AG09319 (cell line): ENCODE data around the gene TBC1D5.

Experiments
- DNase-seq: peaks from one replicate; pipeline ENCODE4 v3.0.0-alpha.2; 2010; ENCODE audit warnings: low read depth; ENCODE audit errors: extremely low read depth
- TF ChIP-seq, protein P1 (sequence below): IDR thresholded peaks from 2 replicates; pipeline ENCODE4 v1.5.1; 2011; ENCODE audit warnings: low read depth, mild to moderate bottlenecking, inconsistent platforms, low read length, moderate library complexity

TBC1D5 gene

DNA sequence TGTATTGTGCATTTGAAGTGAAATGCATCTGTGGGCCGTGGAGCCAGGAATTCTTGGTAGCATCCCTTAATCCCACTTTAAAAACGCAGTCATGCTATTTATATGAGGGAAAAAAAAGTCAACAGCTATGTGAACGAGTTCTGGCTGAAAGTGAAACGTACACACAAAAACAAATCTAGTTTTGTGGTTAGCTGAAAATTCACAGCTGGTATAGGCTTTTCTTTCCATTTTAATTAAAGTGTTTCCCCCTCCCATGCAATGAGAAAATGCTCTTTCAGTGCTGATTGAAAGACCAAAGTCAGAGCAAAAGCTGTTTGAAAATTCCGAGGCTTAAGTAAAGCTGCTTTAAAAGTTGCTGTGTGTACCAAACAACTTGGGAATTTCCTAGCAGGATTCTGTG, 560.3 kb downstream of the TBC1D5 start:
- TF ChIP-seq, protein P1, sequence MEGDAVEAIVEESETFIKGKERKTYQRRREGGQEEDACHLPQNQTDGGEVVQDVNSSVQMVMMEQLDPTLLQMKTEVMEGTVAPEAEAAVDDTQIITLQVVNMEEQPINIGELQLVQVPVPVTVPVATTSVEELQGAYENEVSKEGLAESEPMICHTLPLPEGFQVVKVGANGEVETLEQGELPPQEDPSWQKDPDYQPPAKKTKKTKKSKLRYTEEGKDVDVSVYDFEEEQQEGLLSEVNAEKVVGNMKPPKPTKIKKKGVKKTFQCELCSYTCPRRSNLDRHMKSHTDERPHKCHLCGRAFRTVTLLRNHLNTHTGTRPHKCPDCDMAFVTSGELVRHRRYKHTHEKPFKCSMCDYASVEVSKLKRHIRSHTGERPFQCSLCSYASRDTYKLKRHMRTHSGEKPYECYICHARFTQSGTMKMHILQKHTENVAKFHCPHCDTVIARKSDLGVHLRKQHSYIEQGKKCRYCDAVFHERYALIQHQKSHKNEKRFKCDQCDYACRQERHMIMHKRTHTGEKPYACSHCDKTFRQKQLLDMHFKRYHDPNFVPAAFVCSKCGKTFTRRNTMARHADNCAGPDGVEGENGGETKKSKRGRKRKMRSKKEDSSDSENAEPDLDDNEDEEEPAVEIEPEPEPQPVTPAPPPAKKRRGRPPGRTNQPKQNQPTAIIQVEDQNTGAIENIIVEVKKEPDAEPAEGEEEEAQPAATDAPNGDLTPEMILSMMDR: no peak
- DNase-seq: no peak

DNA sequence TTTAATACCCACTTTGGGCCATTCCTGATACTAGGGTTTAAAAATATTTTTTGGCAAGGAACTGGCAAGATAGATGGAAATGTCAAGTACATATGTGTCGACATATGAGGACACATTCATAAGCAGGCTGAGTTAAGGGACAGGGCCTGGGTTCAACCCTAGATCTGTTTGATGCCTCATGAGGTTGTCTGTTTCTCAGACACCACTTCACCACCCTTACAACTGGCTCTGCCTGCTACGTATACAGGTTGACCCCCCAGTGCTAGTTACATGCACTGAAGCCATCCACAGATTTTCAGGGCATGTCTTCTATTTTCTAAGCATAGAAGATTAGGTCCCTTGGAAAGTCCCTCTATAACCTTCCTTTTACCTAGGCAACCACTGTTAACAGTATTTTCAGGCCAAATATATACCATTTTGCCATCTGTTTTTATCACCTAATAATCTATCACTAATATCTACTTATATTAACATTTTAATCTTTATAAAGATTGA, 561.0 kb downstream of the TBC1D5 start:
- no peak for DNase-seq
- TF ChIP-seq, protein P1: no peak

DNA sequence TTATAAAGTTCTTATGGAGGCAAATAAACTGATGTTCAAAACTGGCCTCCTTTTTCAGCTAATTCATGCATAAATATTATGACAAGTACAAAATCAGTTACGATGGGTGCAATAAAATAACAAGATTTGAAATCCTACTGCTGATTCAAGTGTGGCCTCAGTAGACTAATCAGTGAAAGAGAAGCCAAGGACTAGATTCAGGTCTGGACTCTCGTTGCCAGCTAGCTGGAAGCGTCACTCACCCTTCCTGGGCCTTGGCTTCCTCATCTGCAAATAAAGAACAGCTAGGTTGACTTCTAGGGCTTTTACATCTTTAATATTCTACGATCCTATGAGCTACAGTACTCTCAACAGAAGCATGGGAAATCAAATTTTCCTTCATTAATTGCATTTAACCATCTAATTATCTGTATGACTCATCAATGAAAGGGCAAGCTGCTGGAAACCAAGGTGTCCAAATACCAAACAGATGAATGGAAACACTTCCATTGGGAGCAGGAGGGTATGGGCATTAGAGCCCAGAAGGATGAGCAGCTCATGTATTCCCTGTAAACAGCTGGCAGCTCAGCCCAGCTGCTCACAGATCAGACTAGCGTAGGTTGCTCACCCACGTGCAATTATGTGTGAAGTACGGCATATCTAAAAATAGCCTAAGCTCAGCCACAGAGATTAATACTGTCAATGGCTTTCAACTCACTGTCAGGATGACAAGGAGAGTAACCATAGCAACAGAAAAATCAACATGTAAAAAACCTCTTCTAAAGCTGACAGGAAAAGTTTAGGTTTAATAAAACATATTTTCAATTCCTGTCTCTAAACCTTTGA, 562.8 kb downstream of the TBC1D5 start:
- TF ChIP-seq, protein P1: no peak
- no peak for DNase-seq

DNA sequence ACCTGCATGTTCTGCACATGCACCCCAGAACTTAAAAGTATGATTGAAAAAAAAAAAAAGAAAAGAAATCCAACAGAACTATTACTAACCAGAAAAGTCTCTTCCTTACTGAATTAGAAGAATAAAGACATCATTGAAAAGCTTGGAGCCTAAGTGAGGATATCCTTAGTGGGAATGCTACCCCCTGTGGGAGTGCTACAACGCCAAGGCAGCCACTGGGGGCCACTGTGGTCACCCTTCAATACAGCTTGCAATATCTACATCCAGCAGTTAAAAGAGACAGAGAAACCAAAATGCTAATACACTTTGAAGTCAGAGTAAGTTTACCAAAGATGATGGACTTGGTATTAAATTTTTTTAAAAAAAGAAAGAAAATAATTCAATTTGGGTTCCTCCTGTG, 565.7 kb downstream of the TBC1D5 start:
- TF ChIP-seq, protein P1: no peak

DNA sequence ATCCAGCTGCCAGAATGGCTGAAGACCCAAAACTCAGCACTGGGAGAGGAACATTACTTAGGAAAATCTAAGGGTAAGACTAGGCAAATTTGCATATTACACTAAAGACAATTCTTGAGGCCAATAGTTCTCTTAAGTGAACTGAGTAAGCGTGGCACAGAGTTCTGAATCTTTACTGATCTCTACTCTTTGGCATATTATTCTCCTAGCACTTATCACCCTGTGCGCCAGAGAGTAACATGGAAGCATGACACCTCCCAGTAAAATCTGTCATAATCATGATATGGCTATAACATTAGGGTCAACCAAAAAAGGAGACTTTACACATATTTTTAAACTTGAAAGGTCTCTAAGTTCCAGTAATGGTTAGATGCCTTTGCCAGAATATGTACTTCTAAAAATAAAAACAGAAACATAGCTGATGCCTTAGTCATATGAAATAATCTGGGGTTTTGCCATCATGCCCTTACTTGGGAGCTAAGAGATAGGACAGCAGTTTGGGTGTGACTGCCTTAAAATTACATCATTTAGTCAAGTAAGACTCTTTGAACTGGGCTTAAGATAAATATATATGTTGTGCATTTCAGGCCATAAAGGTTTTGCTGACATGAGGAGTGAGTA, 567.1 kb downstream of the TBC1D5 start:
- peak; percentile 44 for DNase-seq
- TF ChIP-seq, protein P1: no peak

More for the DNA sequence above, 565.7 kb downstream of the TBC1D5 start:
- DNase-seq: no peak

DNA sequence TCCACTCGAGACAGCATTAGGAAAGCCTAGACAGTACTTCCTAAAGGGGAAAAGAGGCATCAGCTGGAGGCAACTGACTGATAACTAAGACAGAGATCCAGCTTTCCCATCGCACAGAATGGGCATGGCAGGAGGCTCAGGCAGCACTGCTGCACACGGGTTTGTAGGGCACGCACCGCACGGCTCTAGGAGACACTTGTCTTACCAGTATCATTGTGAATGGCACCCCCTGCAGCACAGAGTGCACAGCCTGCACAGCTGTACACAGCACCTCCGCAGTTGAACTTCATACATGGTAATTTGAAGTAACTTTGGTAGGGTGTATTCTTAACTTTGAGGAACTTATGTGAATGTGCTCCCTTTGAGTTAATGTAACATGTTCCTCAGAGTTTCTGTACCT, 576.1 kb downstream of the TBC1D5 start:
- TF ChIP-seq, protein P1: no peak
- DNase-seq: no peak

DNA sequence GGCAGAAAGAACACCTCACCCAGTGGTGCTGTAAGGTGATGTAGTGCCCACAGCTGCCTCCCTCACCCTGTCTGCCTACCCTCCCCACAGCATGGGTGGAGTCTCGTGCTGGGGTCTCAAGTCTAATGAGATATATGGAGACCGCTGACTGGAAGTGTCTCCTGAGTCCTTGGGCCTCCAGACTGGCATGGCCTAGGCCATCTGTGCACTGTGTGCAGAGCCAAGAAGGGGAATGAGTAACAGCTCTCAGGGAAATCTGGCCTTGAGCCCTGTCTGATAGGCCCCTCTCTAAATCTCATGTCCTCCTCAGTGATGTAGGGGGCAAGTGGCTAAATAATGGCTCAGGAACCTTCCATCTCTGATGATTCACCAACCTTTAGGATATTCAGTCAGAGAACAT, 580.3 kb downstream of the TBC1D5 start:
- TF ChIP-seq, protein P1: no peak
- no peak for DNase-seq
